ENCODE measurements around the gene ERI3. TPM values are rescaled to one million over a fixed set of nuclear protein-coding genes. Genes with fewer than 3 reads are reported as not detected.

ERI3 gene
- total RNA-seq, 8 experiments from 2014 or later: 58.1 to 101 (median 78.5) TPM

DNA sequence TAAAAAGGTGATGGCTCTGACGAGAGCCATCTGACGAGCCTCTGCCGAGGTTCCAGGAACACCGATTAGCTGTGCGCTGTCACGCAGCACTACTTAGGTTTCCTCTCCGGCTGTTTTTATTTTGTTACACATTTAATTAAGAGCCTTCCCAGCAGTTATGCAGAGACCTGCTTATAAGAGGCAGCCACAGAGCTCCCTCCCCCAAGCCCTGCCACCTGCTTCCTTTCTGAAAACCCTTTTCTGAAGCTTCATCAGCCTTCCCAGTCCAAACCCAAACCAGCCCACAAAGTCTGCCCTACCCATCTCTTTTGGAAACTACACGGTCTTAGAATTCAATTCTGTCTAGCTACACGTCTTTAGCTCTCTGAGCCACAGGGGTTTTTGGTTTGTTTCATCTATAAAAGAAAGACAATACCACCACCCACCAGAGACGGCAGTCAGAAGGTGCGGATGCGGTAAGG is 49.1 kb downstream of the ERI3 start:
- Histone ChIP-seq H3K4me1 (replicated peaks in 1 of 2) (peaks cover 21 to 25% of the 10 kb centered on the region in 2 donors), H3K27ac (no peak overlapping the region), H3K4me3 (no peak overlapping the region)
- 59 to 100% (median 83%) methylated on average over 1 to 10 of the region's 12 CpGs for WGBS, 10 experiments
- ATAC-seq (replicated peaks in 6 of 8): peak in 1 of 8 experiments; percentile 41
- in situ Hi-C loops (cut with MboI; ENCODE audit: low pct_unique_long_range_greater_than_20kb in 2 of 9, low sequenced_read_pairs in 9 of 9, unreplicated experiment in 9 of 9): no loop called here

GRCh38 chr1:44303532-44303931 is 51.5 kb downstream of the ERI3 start:
- Histone ChIP-seq H3K27ac (no peak overlapping the region), H3K4me3 (no peak overlapping the region), H3K4me1 (replicated peaks in 1 of 2) (peaks cover 33 to 43% of the 10 kb centered on the region in 2 donors)
- 88 to 100% (median 100%) methylated on average over 1 of the region's 1 CpG; no CpG with 5 or more reads in 1 of the 10 experiments for WGBS, 10 experiments
- ATAC-seq (replicated peaks in 6 of 8): no peak
- in situ Hi-C loops (cut with MboI; ENCODE audit: low pct_unique_long_range_greater_than_20kb in 2 of 9, low sequenced_read_pairs in 9 of 9, unreplicated experiment in 9 of 9): no loop called here

- H3K4me1 ChIP-seq (replicated peaks in 1 of 2): peaks cover 39 to 49% of the 10 kb centered on the region in 2 donors
- WGBS, 10 experiments: 79 to 100% (median 96%) methylated on average over 1 to 6 of the region's 6 CpGs; no CpG with 5 or more reads in 2 of the 10 experiments
- in situ Hi-C loops (cut with MboI; ENCODE audit: low pct_unique_long_range_greater_than_20kb in 2 of 9, low sequenced_read_pairs in 9 of 9, unreplicated experiment in 9 of 9): no loop called here
Measured at GRCh38 chr1:44302541-44302940, 52.5 kb downstream of the ERI3 start.

GRCh38 chr1:44301442-44301841 is 53.6 kb downstream of the ERI3 start:
- peak in 2 of 8 experiments; percentile 67 to 77 for ATAC-seq (replicated peaks in 6 of 8)
- H3K4me1 ChIP-seq (replicated peaks in 1 of 2): peaks cover 50 to 60% of the 10 kb centered on the region in 2 donors
- in situ Hi-C loops (cut with MboI; ENCODE audit: low pct_unique_long_range_greater_than_20kb in 2 of 9, low sequenced_read_pairs in 9 of 9, unreplicated experiment in 9 of 9): no loop called here
- 50 to 100% (median 88%) methylated on average over 1 to 5 of the region's 5 CpGs; no CpG with 5 or more reads in 4 of the 10 experiments for WGBS, 10 experiments
- H3K27ac ChIP-seq: peak overlapping the region; percentile 0 to 29
- H3K4me3 ChIP-seq: no peak overlapping the region

More at GRCh38 chr1:44302541-44302940, 52.5 kb downstream of the ERI3 start:
- Histone ChIP-seq H3K4me3 (no peak overlapping the region), H3K27ac (no peak overlapping the region)
- no peak for ATAC-seq (replicated peaks in 6 of 8)

- ATAC-seq (replicated peaks in 6 of 8): peak in 7 of 8 experiments; percentile 31 to 79 (median 61)
- WGBS, 10 experiments: 0 to 33% (median 0%) methylated on average over 1 to 3 of the region's 7 CpGs; no CpG with 5 or more reads in 6 of the 10 experiments
- Histone ChIP-seq H3K27ac (peak overlapping the region; percentile 30 to 40), H3K4me1 (replicated peaks in 1 of 2) (peaks cover 52 to 61% of the 10 kb centered on the region in 2 donors), H3K4me3 (no peak overlapping the region)
- in situ Hi-C loops (cut with MboI; ENCODE audit: low pct_unique_long_range_greater_than_20kb in 2 of 9, low sequenced_read_pairs in 9 of 9, unreplicated experiment in 9 of 9): no loop called here
Measured at GRCh38 chr1:44300852-44301251, 54.2 kb downstream of the ERI3 start.

- 58 to 89% (median 83%) methylated on average over 2 of the region's 2 CpGs; no CpG with 5 or more reads in 6 of the 10 experiments for WGBS, 10 experiments
- peaks cover 73 to 81% of the 10 kb centered on the region in 2 donors for H3K4me1 ChIP-seq (replicated peaks in 1 of 2)
- peak overlapping the region; percentile 69 to 85 for H3K27ac ChIP-seq
- in situ Hi-C loops (cut with MboI; ENCODE audit: low pct_unique_long_range_greater_than_20kb in 2 of 9, low sequenced_read_pairs in 9 of 9, unreplicated experiment in 9 of 9): no loop called here
- no peak overlapping the region for H3K4me3 ChIP-seq
- ATAC-seq (replicated peaks in 6 of 8): no peak
Measured at GRCh38 chr1:44297695-44298400, 57.2 kb downstream of the ERI3 start.

DNA sequence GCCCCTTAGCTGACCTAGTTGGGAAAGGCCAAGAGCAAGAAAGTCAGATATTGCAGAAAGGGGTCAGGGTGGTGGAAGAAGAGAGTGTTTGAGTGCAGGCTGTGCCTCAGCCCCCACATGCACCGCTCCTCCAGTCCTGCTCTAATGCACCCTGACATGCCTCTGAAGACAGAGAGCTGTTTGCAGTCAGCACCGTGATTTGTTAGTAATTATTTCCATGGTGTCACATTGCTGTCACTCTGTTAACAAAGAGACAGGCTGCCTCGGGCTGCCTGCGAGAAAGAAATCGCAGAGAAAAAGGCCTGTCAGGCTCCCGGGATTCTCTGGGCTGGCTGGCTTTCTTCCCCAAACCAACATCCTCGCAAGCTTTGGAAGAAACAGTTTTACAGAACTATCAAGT is 58.3 kb downstream of the ERI3 start:
- H3K27ac ChIP-seq: peak overlapping the region; percentile 69 to 85
- ATAC-seq (replicated peaks in 6 of 8): peak in 5 of 8 experiments; percentile 62 to 74 (median 70)
- in situ Hi-C loops (cut with MboI; ENCODE audit: low pct_unique_long_range_greater_than_20kb in 2 of 9, low sequenced_read_pairs in 9 of 9, unreplicated experiment in 9 of 9): no loop called here
- 10 to 58% (median 22%) methylated on average over 1 to 6 of the region's 7 CpGs; no CpG with 5 or more reads in 4 of the 10 experiments for WGBS, 10 experiments
- H3K4me1 ChIP-seq (replicated peaks in 1 of 2): peaks cover 72 to 84% of the 10 kb centered on the region in 2 donors
- H3K4me3 ChIP-seq: no peak overlapping the region

GRCh38 chr1:44296086-44296485 is 59.0 kb downstream of the ERI3 start:
- 8 to 100% (median 18%) methylated on average over 1 to 6 of the region's 6 CpGs; no CpG with 5 or more reads in 5 of the 10 experiments for WGBS, 10 experiments
- H3K4me1 ChIP-seq (replicated peaks in 1 of 2): peaks cover 72 to 84% of the 10 kb centered on the region in 2 donors
- peak in 5 of 8 experiments; percentile 47 to 73 (median 70) for ATAC-seq (replicated peaks in 6 of 8)
- H3K27ac ChIP-seq: peak overlapping the region; percentile 69 to 85
- H3K4me3 ChIP-seq: no peak overlapping the region
- in situ Hi-C loops (cut with MboI; ENCODE audit: low pct_unique_long_range_greater_than_20kb in 2 of 9, low sequenced_read_pairs in 9 of 9, unreplicated experiment in 9 of 9): no loop called here

- Histone ChIP-seq H3K27ac (peak overlapping the region in 1 of 2 donors; percentile 21), H3K4me1 (replicated peaks in 1 of 2) (peaks cover 74 to 84% of the 10 kb centered on the region in 2 donors), H3K4me3 (no peak overlapping the region)
- ATAC-seq (replicated peaks in 6 of 8): peak in 3 of 8 experiments; percentile 67 to 87 (median 81)
- 47 to 100% (median 75%) methylated on average over 1 to 4 of the region's 4 CpGs; no CpG with 5 or more reads in 4 of the 10 experiments for WGBS, 10 experiments
- in situ Hi-C loops (cut with MboI; ENCODE audit: low pct_unique_long_range_greater_than_20kb in 2 of 9, low sequenced_read_pairs in 9 of 9, unreplicated experiment in 9 of 9): no loop called here
Measured at GRCh38 chr1:44294588-44295007, 60.5 kb downstream of the ERI3 start.

GRCh38 chr1:44293761-44294315 is 61.2 kb downstream of the ERI3 start:
- peak in 1 of 8 experiments; percentile 2 for ATAC-seq (replicated peaks in 6 of 8)
- Histone ChIP-seq H3K4me3 (no peak overlapping the region), H3K27ac (no peak overlapping the region), H3K4me1 (replicated peaks in 1 of 2) (peaks cover 79 to 88% of the 10 kb centered on the region in 2 donors)
- in situ Hi-C loops (cut with MboI; ENCODE audit: low pct_unique_long_range_greater_than_20kb in 2 of 9, low sequenced_read_pairs in 9 of 9, unreplicated experiment in 9 of 9): no loop called here
- 42 to 100% (median 100%) methylated on average over 1 to 5 of the region's 9 CpGs; no CpG with 5 or more reads in 3 of the 10 experiments for WGBS, 10 experiments

GRCh38 chr1:44292651-44293050 is 62.4 kb downstream of the ERI3 start:
- H3K4me1 ChIP-seq (replicated peaks in 1 of 2): peaks cover 74 to 86% of the 10 kb centered on the region in 2 donors
- no peak for ATAC-seq (replicated peaks in 6 of 8)
- in situ Hi-C loops (cut with MboI; ENCODE audit: low pct_unique_long_range_greater_than_20kb in 2 of 9, low sequenced_read_pairs in 9 of 9, unreplicated experiment in 9 of 9): no loop called here
- no peak overlapping the region for H3K27ac ChIP-seq
- WGBS, 10 experiments: 89 to 100% (median 94%) methylated on average over 1 to 9 of the region's 10 CpGs; no CpG with 5 or more reads in 4 of the 10 experiments
- H3K4me3 ChIP-seq: no peak overlapping the region

DNA sequence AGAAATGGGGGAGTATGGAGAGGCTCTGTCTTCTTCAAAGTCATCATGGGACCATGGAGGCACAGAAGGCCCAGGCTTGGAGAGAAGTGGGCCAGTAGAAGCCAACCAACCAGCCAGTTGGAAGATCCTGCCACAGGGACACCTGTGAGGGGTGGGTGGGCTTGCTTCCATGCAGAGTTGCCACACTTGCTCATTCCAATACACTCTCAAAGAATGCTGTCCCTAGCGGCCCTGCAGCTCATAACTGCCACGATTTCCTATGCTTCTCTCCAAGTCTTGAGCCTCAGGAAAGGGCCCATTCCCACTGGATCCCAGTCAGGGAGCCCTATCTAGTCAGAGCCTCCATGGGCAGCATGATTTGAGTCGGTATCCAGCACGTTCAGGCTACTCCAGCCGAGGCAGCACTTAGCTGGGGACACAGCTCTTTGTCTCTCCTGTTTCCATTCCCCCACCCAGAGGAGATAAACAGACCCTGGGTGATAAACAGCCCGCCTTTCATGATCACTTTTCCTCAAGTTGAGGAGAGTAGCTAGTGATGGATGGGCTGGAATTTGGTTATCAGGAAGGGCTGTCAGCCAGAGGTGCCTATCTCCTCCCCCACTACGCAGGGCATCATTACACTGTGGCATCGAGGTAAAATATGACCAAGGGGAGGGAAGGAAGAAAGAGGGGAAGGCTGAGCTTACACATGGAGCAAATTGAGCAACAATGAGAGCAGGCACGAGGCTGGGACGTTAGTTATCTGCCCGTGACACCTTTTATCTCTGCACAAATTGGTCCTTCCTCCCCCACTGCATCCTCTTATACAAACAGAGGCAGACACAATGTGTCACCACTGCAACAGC is 64.6 kb downstream of the ERI3 start:
- peak in 5 of 8 experiments; percentile 59 to 88 (median 75) for ATAC-seq (replicated peaks in 6 of 8)
- Histone ChIP-seq H3K4me1 (replicated peaks in 1 of 2) (peaks cover 52 to 64% of the 10 kb centered on the region in 2 donors), H3K27ac (peak overlapping the region; percentile 14 to 38), H3K4me3 (no peak overlapping the region)
- WGBS, 10 experiments: 20 to 100% (median 46%) methylated on average over 1 to 11 of the region's 11 CpGs; no CpG with 5 or more reads in 2 of the 10 experiments
- in situ Hi-C loops (cut with MboI; ENCODE audit: low pct_unique_long_range_greater_than_20kb in 2 of 9, low sequenced_read_pairs in 9 of 9, unreplicated experiment in 9 of 9): no loop called here
